Measurements from ENCODE around the gene TIGD1. TPM values are rescaled to one million over a fixed set of nuclear protein-coding genes. Genes with fewer than 3 reads are reported as not detected.

Gene TIGD1
- total RNA-seq, 2 donors from 2014 or later: 3.6 to 4.2 TPM

DNA sequence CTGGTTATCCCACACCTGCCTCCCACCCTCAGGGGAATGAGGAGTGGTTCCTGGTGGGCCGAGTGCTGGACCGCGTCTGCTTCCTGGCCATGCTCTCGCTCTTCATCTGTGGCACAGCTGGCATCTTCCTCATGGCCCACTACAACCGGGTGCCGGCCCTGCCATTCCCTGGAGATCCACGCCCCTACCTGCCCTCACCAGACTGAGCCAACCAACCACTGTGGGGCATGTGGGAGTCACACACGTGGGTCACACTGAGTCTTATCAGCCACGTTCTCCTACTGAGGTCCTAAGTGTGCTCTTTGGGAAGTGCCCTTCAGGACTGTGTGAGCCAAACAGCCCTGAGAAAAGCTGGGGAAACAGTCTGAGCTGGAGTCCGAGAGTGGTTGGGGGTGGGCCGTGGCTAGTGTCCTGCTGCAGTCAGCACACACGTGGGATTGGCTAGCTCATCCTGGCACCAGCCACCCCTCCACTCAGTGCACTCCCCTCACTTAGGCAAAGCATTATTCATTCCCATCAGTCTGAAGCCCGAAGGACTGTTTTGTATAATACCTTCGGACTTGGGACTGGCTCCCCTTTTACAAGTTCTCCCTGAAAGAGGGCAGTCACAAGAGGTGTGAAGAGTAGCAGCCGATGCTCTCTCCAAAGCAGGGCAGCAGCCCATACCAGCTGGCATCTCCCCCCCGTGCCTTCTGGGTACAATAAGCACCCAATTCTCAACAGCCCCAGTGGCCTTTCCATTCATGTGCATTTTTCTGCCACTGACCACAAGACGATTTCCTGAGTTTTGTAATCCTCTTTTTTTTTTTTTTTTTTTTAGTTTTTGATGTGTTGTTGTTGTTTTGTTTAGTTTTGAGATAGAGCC, 4.6 kb downstream of the TIGD1 start:
- intact Hi-C loops (cut with DNase I): no loop called here
- no peak overlapping the region for H3K27ac ChIP-seq
- no peak overlapping the region for H3K4me3 ChIP-seq
- H3K36me3 ChIP-seq (replicated peaks in 1 of 2; ENCODE audit: insufficient read depth in 1 of 2, low read depth in 2 of 2): no peaks in the 10 kb centered on the region
- no peak for DNase-seq
- no peaks in the 10 kb centered on the region for H3K9me3 ChIP-seq
- 79 to 81% methylated on average over 17 of the region's 17 CpGs for WGBS, 2 donors
- TF ChIP-seq, protein P1, sequence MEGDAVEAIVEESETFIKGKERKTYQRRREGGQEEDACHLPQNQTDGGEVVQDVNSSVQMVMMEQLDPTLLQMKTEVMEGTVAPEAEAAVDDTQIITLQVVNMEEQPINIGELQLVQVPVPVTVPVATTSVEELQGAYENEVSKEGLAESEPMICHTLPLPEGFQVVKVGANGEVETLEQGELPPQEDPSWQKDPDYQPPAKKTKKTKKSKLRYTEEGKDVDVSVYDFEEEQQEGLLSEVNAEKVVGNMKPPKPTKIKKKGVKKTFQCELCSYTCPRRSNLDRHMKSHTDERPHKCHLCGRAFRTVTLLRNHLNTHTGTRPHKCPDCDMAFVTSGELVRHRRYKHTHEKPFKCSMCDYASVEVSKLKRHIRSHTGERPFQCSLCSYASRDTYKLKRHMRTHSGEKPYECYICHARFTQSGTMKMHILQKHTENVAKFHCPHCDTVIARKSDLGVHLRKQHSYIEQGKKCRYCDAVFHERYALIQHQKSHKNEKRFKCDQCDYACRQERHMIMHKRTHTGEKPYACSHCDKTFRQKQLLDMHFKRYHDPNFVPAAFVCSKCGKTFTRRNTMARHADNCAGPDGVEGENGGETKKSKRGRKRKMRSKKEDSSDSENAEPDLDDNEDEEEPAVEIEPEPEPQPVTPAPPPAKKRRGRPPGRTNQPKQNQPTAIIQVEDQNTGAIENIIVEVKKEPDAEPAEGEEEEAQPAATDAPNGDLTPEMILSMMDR (IDR thresholded peaks at IDR 0.05): no peak
- no peak for TF ChIP-seq POLR2A (IDR thresholded peaks at IDR 0.05)
- ATAC-seq: no peak
- no peaks in the 10 kb centered on the region for H3K27me3 ChIP-seq
- peaks cover 7% of the 10 kb centered on the region for H3K4me1 ChIP-seq

DNA sequence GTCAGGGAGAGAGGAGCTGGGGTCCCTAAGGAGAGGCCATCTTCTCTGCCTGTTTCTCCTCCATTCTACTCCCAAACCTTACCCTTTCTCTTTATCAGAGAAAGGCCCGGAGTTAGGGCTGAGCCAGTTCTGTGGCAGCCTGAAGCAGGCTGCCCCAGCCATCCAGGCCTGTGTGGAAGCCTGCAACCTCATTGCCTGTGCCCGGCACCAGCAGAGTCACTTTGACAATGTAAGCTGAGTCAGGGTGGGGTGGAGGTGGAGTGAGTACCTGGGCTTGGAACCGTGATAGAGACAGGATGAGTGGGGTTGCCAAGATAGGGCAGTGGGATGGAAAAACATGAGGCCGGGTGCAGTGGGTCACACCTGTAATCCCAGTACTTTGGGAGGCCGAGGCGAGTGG, 5.7 kb downstream of the TIGD1 start:
- Histone ChIP-seq H3K27ac (no peak overlapping the region), H3K27me3 (no peaks in the 10 kb centered on the region), H3K4me3 (no peak overlapping the region), H3K4me1 (peaks cover 5% of the 10 kb centered on the region), H3K36me3 (replicated peaks in 1 of 2; ENCODE audit: insufficient read depth in 1 of 2, low read depth in 2 of 2) (no peaks in the 10 kb centered on the region), H3K9me3 (no peaks in the 10 kb centered on the region)
- ATAC-seq (no peak), DNase-seq (no peak)
- TF ChIP-seq, protein P1 (IDR thresholded peaks at IDR 0.05): no peak
- no peak for TF ChIP-seq POLR2A (IDR thresholded peaks at IDR 0.05)
- 90 to 98% methylated on average over 6 of the region's 6 CpGs for WGBS, 2 donors
- intact Hi-C loops (cut with DNase I): no loop called here

DNA sequence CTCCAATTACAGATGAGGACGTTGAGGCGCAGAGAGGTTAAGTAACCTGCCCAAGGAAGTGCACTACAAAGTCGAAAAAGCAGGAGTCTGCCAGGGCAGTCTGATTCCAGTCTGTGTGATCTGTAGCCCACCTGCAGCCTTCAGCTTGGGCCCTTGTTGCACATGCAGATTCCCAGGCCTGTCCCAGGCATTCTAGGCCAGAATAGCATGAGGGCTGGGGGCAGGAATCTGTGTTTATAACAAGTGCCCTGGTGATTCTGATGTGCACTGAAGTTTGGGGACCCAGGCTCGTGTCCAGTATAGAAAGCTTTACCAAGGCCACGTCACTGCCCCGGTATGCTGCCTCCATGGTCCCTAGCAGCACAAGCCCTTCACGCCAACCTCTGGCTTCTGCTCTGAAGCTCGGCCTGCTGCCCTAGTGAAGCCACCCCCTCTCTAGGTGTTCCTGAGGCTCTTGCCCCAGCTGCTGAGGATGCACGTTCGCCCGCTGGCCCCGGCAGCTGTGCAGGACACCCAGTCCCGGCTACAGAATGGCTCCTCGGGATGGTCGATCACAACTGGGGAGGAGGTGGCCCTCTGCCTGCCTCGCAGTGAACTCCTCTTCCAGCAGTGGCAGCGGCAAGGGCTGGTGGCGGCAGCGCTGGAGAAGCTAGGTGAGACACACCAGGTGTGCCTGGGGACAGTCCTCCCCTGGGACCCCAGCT, 6.3 kb downstream of the TIGD1 start:
- Histone ChIP-seq H3K4me3 (no peak overlapping the region), H3K9me3 (no peaks in the 10 kb centered on the region), H3K27ac (no peak overlapping the region), H3K36me3 (replicated peaks in 1 of 2; ENCODE audit: insufficient read depth in 1 of 2, low read depth in 2 of 2) (no peaks in the 10 kb centered on the region), H3K4me1 (no peaks in the 10 kb centered on the region), H3K27me3 (no peaks in the 10 kb centered on the region)
- no peak for DNase-seq
- TF ChIP-seq, protein P1 (IDR thresholded peaks at IDR 0.05): no peak
- TF ChIP-seq POLR2A (IDR thresholded peaks at IDR 0.05): no peak
- 89 to 92% methylated on average over 13 to 14 of the region's 19 CpGs for WGBS, 2 donors
- intact Hi-C loops (cut with DNase I): no loop called here
- no peak for ATAC-seq

DNA sequence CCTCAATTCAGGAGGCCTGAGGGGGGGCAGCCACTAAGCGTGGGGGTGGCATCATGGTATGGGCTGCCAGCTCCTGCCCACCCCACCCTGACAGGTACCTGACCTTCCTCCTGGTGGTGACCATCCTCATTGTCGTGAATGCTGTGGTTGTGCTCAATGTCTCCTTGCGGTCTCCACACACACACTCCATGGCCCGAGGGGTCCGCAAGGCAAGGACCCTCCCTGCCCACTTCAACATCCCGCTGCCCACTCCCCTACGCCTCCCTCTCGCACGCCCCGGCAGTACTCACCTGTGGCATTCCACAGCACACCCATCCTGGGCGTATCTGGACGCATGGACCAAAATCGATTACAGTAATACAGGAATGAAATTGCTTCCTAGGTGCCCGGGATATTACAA, 6.9 kb downstream of the TIGD1 start:
- DNase-seq: no peak
- H3K27ac ChIP-seq: no peak overlapping the region
- 93 to 94% methylated on average over 13 to 14 of the region's 14 CpGs for WGBS, 2 donors
- TF ChIP-seq, protein P1 (IDR thresholded peaks at IDR 0.05): no peak
- no peak for TF ChIP-seq POLR2A (IDR thresholded peaks at IDR 0.05)
- H3K27me3 ChIP-seq: no peaks in the 10 kb centered on the region
- no peaks in the 10 kb centered on the region for H3K9me3 ChIP-seq
- ATAC-seq: no peak
- H3K4me3 ChIP-seq: no peak overlapping the region
- no peaks in the 10 kb centered on the region for H3K4me1 ChIP-seq
- H3K36me3 ChIP-seq (replicated peaks in 1 of 2; ENCODE audit: insufficient read depth in 1 of 2, low read depth in 2 of 2): no peaks in the 10 kb centered on the region
- intact Hi-C loops (cut with DNase I): no loop called here

Measured in body of pancreas (tissue), 4 donors.